Kidney (tissue), 14 donors: Measurements from ENCODE around the gene TBL1XR1. TPM values are rescaled to one million over a fixed set of nuclear protein-coding genes. Genes with fewer than 3 reads are reported as not detected.

Source experiments
- DNase-seq, 5 donors: peaks; one replicate each; pipeline ENCODE4 v3.0.0-alpha.2; 2013 to 2020
- FAIRE-seq: peaks from 2 replicates; lab custom pipeline; 2012; peaks lifted over from hg19 to GRCh38; lab: Jason Lieb, UNC
- H3K27ac ChIP-seq, 2 donors: one replicate each; pipeline ENCODE4 v1.7.0; 2013; ENCODE audit warnings: low read depth in 2 of 2, low read length in 2 of 2, inconsistent platforms in 1 of 2
- H3K27me3 ChIP-seq: one replicate; pipeline ENCODE4 v1.7.1; 2013; ENCODE audit warnings: low read length, inconsistent platforms; ENCODE audit not compliant: control insufficient read depth, insufficient read depth
- H3K36me3 ChIP-seq, 3 donors: one replicate each; pipeline versions ENCODE4 v1.7.0 to v1.7.1; 2013; ENCODE audit warnings: low read length in 3 of 3, control low read depth in 1 of 3, inconsistent platforms in 1 of 3; ENCODE audit not compliant: insufficient read depth in 3 of 3, control insufficient read depth in 2 of 3
- H3K4me1 ChIP-seq, 3 donors: one replicate each; pipeline versions ENCODE4 v1.7.0 to v1.7.1; 2013; ENCODE audit warnings: low read length in 3 of 3, inconsistent platforms in 1 of 3, low read depth in 1 of 3; ENCODE audit not compliant: control insufficient read depth in 2 of 3, insufficient read depth in 2 of 3
- H3K4me3 ChIP-seq, 3 donors: one replicate each; pipeline versions ENCODE4 v1.7.0 to v1.8.1; 2013; ENCODE audit warnings: low read length in 3 of 3, control low read depth in 1 of 3, inconsistent platforms in 1 of 3
- H3K9ac ChIP-seq, 3 donors: one replicate each; pipeline versions ENCODE4 v1.7.0 to v1.7.1; 2013; ENCODE audit warnings: low read length in 3 of 3, control low read depth in 1 of 3, inconsistent platforms in 1 of 3
- H3K9me3 ChIP-seq, 3 donors: one replicate each; pipeline versions ENCODE4 v1.7.0 to v1.7.1; 2013; ENCODE audit warnings: low read length in 3 of 3, control low read depth in 1 of 3, inconsistent platforms in 1 of 3; ENCODE audit not compliant: control insufficient read depth in 2 of 3, insufficient read depth in 1 of 3
- intact Hi-C: fragments of 100-400 bp; cut with DNase I; formaldehyde crosslinking; loops from one replicate; pipeline ENCODE4 v1.11.1; 2022
- polyA plus RNA-seq: library from polyadenylated mRNA; stranded (reverse); fragments of 350-450 nt; fragmentation: Illumina TruSeq; extraction: RNeasy Lipid Tissue Mini Kit (QIAGEN cat#74804); gene quantifications from one replicate; pipeline ENCODE4 v1.2.3, GENCODE V29; 2014; ENCODE audit warnings: low read depth, low replicate concordance; ENCODE audit not compliant: insufficient read depth
- total RNA-seq: library from RNA; stranded (reverse); fragmentation: NEBNext Ultra II Directional; extraction: Animal tissue kit (Norgen Biotek cat#: 25700); gene quantifications from one replicate; pipeline ENCODE4 v1.2.1, GENCODE V29; 2021
- TF ChIP-seq, protein P1 (sequence below): IDR thresholded peaks from 3 replicates; pipeline ENCODE4 v1.5.1; 2012; ENCODE audit warnings: mild to moderate bottlenecking, moderate library complexity, borderline replicate concordance; ENCODE audit not compliant: insufficient read depth; ENCODE audit errors: extremely low read depth
- donor health status: control.
- donor health status: control.
- donor health status: control.
- donor health status: control.
- donor health status: control.
- donor health status: DM: yes; HTN: yes; CAD: no.
- donor health status: Normal renal cell carcinoma (clear cell type).

TBL1XR1 gene
- total and polyA plus RNA-seq, 2 donors from 2014 or later: 31.3 to 205 TPM

DNA sequence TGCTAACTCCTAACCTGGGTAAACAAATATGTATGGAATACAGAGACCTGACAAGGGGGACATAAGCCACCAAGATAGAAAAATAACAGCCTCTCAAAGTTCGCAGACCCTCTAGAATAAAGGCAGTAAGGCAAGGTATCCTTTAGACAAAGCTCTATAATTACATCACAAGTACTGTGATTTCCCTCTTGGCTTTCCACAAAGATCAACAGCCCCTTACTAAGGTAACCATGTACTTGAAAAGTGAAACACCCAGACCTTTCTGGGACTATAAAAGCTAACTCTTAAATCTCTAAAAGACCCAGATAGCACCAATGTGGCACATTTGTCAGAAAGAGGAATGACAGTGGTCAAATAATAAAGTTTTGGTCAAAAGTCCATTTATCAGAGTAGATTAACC is 51.9 kb downstream of the TBL1XR1 start:
- Histone ChIP-seq H3K27me3 (no peaks in the 10 kb centered on the region), H3K9me3 (no peaks in the 10 kb centered on the region), H3K9ac (no peak overlapping the region), H3K36me3 (no peaks in the 10 kb centered on the region), H3K4me1 (peaks cover 3 to 23% (median 11%) of the 10 kb centered on the region in 3 donors), H3K27ac (no peak overlapping the region), H3K4me3 (no peak overlapping the region)
- TF ChIP-seq, protein P1, sequence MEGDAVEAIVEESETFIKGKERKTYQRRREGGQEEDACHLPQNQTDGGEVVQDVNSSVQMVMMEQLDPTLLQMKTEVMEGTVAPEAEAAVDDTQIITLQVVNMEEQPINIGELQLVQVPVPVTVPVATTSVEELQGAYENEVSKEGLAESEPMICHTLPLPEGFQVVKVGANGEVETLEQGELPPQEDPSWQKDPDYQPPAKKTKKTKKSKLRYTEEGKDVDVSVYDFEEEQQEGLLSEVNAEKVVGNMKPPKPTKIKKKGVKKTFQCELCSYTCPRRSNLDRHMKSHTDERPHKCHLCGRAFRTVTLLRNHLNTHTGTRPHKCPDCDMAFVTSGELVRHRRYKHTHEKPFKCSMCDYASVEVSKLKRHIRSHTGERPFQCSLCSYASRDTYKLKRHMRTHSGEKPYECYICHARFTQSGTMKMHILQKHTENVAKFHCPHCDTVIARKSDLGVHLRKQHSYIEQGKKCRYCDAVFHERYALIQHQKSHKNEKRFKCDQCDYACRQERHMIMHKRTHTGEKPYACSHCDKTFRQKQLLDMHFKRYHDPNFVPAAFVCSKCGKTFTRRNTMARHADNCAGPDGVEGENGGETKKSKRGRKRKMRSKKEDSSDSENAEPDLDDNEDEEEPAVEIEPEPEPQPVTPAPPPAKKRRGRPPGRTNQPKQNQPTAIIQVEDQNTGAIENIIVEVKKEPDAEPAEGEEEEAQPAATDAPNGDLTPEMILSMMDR: no peak
- intact Hi-C loops: no loop called here
- DNase-seq: no peak
- no peak for FAIRE-seq

DNA sequence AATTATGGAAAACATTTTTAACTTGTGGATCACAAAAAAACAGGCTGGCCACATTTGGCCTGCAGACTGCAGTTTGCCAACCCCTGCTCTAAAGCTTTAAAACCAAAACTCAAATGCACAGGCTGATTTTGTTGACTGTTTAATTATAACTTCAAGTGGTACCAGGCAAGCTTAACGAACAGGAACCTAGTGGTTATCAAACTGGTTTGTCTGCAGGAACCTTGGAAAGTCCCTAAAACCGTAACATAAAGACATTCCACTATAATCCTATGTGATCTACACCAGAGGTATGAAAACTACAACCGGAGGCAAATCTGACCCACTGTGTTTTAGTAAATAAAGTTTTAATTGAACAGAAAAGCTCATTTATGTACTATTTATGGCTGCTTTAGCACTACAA is 52.4 kb downstream of the TBL1XR1 start:
- Histone ChIP-seq H3K27ac (no peak overlapping the region), H3K4me1 (peaks cover 3 to 18% (median 9%) of the 10 kb centered on the region in 3 donors)
- no peak for FAIRE-seq

DNA sequence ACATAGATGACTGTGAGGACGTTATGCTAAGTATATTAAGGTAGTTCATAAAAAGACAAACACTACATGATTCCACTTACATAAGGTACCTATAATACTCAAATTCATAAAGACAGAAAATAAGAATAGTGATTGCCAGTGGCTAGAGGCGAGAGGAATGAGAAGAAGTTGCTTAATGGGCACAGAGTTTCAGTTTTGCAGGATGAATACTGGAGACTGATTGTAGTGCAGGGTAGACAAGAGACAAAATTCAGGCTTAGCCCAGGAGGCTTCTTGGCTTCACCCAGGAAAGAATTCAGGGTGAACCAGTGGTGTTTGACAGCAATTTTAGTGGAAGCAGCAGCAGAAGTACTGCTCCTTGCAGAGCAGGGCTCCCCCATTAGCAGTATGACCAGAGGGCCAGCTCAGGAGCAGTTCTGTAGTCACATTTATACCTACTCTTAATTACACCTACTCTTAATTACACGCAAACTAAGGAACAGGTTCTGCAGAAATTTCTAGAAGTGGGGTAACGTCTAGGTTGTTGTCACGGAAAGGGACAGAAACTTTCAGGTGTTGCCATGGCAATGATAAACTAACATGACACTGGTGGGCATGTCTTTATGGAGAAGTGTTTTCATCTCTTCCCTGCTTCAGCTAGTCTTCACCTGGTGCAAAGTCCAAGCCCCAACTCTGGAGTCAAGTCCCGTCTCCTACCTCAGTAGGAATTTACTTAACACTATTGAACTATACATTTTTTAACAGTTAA is 55.2 kb downstream of the TBL1XR1 start:
- Histone ChIP-seq H3K4me3 (no peak overlapping the region), H3K27ac (no peak overlapping the region), H3K36me3 (no peaks in the 10 kb centered on the region), H3K4me1 (peaks cover 2 to 15% (median 3%) of the 10 kb centered on the region in 3 donors), H3K9ac (no peak overlapping the region), H3K27me3 (no peaks in the 10 kb centered on the region), H3K9me3 (no peaks in the 10 kb centered on the region)
- intact Hi-C loops: no loop called here
- no peak for DNase-seq
- no peak for FAIRE-seq
- TF ChIP-seq, protein P1: no peak

More for the DNA sequence above, 52.4 kb downstream of the TBL1XR1 start:
- intact Hi-C loops: no loop called here
- no peaks in the 10 kb centered on the region for H3K9me3 ChIP-seq
- TF ChIP-seq, protein P1: no peak
- no peaks in the 10 kb centered on the region for H3K27me3 ChIP-seq
- H3K9ac ChIP-seq: no peak overlapping the region
- H3K36me3 ChIP-seq: no peaks in the 10 kb centered on the region
- H3K4me3 ChIP-seq: no peak overlapping the region
- DNase-seq: peak in 2 of 5 donors; percentile 36 to 37
